ENCODE results near the gene RGS6.

Gene RGS6

DNA sequence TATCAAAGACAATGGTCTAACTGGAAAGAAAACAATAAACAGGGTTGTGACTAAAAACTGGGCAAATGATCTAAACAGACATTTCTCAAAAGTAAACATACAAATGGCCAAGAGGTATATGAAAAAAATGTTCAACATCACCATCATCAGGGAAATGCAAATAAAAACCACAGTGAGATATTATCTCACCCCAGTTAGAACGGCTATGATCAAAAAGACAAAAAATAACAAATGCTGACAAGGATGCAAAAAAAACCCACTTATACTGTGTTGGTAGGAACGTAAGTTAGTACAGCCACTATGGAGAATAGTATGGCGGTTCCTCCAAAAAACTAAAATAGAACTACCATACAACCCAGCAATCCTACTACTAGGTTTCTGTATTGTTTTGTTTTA is 470.1 kb downstream of the RGS6 start:
- no peak for DNase-seq (ENCODE audit: low spot score)

DNA sequence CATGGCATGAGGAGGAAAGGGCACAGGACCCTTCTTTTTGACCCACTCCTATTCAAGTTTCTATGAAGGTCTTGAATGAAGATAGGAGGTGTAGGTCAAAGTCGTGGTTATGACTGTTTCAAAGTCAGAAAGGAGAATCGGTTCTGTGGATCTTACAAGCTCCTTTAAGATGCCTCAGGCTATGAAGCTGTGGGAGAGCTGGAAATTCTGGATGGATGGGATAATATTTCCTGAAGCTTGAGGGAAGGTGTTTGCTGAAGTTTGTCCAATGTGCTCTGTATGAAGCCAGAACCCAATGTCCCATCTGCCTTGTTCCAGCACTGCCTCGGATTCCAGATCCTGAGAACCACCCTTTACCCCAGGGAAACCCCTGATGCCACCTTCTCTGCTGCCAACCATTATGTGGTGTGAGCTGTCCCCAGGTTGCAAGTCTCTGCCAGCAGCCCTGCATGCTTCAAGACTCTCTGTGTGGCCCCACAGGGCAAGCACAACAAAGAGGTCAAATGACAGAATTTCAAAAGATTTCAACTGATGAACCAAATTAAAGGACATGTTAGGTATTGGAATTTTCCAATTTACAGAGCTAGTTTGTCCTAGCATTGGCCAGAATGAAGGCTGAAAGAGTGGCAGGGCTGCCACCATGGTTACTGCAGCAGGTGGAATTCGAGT is 472.0 kb downstream of the RGS6 start:
- no peak for DNase-seq (ENCODE audit: low spot score)

DNA sequence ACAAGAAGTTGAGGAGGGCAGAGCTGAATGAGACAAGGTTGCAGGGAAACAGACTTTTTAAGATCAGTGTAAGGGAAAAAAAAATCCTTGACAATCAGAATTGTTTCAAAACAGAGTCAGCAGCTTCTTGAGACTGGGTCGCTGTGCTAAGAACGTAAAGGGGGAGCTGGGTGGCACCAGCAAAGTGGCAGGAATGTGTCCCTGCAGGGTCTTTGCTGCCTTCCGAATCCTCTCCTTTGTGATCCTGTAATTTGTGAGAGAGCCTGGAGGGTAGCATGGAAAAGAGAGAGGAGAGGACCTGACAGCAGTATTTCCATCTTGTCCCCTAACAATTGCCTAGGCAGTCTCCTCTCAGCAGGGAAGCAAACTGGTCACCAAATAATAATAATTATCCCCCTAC is 472.8 kb downstream of the RGS6 start:
- no peak for DNase-seq (ENCODE audit: low spot score)

DNA sequence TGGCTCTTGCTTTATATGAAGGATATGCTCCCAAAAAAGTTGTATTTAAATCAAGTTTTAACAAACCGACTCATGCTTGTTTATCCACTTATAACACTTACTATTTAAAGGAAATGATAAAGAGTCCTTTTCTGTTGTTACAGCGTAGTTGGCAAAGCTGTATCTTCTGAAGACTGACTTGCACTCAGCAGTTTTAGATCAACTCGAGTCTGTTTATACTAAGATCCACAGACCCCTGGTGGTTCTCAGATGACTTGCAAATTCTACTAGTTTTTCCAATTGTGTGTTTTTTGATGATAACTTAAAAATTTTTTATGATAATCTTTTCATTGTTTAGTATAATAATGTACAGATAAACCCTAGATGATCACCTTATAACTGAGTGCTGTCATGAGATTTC is 475.8 kb downstream of the RGS6 start:
- DNase-seq (ENCODE audit: low spot score), result no peak

DNA sequence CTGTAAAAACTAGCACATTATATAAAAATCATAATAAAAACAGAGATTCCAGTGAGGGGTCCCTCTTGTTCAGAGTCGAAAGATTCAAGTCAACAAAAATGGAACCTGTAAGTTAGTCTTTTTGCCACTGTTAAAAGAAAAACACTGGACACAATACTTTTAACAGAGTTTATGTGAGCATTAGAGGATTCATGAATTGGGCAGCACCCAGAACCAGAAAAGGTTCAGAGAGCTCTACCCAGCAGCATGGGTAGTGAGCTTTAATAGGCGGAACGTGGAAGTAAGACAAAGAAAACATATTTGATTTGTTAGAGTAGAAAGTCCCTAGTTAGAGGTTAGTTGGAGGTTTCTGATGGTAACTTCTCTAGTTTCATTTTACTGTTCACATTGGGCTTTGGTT is 476.8 kb downstream of the RGS6 start:
- DNase-seq (ENCODE audit: low spot score), result no peak

DNA sequence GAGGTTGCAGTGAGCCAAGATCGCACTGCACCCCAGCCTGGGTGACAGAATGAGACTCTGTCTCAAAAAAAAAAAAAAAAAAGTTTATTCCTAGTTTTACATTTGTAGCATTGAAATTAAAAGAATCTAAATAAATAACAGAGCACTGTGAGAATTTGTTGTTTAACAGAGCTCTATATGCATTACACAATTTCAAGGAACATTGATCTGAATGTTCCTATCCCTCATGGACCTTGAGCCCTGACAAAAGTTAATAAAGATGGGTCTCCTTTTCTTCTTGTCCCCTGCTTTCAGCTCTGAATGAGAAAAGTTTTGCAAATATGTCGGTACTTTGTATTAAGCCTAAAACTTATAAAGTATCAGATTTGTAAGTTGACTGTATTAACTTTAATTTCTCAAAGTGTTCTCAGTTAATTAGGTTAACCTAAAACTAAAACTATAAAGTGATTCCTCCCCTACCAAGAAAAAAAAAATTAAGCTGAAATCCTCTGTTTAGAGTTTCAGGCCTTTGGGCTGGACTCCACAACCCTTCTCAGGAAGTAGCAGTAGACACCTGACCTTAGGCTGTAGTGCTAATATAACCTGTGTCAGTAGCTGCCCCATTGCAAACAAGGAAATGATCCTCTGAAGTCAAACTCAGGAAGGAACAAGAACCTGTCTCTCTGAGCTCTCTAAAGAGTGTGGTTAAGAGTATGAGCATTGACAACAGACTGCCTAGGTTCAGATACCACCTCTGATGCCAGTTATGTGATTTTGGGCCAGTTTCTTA is 484.0 kb downstream of the RGS6 start:
- no peak for DNase-seq (ENCODE audit: low spot score)

DNA sequence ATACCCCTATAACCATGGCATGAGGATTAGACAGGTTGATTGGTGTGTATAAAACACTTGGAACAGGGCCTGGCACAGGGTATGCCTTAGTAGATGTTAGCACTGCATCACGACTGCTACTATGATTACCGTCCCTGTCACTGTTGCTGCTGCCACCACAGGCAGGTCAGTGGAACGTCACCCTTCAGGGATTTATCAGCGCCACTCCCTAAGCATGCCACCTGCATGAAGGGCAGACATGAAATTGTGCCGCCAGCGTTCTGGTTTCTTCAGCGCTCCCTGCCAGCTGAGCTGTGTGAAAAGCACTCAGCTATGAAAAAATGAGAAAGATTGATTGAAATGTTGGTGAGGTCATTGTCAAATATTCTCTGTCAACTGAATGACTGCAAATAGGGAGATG is 484.7 kb downstream of the RGS6 start:
- no peak for DNase-seq (ENCODE audit: low spot score)

DNA sequence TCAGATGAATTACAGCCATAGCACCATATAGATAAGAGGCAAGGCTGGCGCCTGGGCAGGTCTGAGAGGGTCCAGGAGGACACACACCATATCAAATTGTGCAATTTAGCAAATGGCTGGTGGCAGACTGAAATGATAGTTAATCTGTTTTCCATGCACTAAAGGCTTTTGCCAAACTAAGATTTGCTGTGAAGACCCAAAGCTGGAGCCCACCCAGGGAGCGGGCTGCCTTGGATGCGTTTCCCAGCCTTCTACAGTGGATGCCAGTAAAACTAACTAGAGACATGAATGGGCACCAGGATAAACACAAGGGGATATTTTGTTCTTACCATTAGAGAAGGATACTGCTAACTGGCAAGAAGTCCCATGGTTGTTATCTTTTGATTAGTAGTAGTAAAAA is 486.6 kb downstream of the RGS6 start:
- no peak for DNase-seq (ENCODE audit: low spot score)

DNA sequence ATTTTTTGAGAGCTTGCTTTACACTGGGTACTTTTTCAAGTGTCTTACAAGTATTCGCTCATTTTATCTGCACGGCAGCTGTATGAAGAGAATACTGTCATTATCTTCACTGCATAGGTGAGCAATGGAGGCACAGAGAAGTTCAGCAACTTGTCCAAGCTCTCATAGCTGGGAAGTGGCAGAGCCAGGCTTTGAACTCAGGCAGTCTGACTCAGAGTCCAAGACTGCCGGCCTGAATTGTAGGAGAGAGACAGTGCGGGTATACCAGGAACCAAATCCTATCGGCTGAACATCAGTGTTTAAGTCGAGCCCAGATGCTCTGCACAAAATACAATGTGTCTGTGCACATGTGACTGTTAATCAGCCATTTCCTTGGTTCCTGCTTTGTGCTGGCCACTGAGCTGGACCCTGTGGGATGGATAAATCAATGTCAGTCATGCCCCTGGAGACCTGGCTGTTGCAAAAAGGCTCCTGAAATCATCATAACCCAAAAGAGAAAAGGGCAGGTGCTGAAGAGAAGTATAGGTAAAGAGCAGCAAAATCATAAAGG is 487.1 kb downstream of the RGS6 start:
- no peak for DNase-seq (ENCODE audit: low spot score)

DNA sequence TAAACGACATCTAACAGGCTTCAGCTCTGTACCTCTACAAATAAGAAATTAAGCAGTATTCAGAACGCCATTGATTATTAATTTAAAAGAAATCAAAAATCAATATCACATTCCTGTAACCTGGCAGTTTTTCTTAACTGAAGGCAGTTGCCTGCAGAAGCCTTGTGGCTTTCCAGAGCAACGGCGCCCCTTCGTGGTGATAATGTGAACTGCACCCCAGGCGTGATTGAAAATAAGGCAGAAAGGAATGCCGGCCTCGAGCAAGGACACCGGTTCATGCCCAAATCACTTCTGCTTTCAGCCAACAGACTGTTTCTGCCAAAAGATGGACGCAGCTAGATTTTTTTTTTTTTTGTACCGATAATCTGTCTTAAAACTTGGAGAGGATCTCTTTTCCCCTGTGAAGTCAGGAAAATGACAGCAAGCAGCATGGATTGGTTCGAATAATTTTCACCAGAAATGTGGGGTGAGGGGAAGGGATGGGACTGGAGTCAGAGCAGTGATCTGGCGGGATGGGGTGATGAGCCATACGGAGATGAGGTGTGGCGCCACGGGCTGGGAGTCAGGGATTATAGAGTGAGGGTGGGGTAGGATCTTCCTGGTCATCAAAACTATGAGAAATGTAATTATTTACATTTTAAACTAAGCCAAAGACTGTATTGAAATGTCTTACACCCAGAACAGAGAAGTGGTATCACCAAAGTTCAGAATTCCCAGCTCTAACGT is 488.7 kb downstream of the RGS6 start:
- peak; percentile 63 for DNase-seq (ENCODE audit: low spot score)

DNA sequence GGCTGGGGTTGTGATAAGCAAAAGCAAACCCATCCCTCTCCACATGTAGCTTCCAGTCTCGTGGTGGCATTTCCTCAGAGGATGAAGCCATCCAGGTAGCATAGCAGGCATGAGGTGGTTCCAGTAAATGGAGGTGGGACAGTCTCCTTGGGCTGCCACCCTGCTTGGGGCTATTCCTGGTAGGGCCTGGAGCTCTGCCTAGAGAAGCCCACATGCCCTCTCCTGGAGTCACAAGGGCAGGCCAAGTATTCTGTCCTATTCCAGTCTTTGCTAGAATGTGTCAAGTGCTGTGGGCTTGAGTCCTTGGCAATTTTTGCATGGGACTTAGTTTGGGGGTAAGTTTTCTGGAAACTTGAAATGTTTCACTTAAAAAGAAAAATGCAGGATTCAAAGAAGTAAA is 491.7 kb downstream of the RGS6 start:
- DNase-seq (ENCODE audit: low spot score), result no peak

DNA sequence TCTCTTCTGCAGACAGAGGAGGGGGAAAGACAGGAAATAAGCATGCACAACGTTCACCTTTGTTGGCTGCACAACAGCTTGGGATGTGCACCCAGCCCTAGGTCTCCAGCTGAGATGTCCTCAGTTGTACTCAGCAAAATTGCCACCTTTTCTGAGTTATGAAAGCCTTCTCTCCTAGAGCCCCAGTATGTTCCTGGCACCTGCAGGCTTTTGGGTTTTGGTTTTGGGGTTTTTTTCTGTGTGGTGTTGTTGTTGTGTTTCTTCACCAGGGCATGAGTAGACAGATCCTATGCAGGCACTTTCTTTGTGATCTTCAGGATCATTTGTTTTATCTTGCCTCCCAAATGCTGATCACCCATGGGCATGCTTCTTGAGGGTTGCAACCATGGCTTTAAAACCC is 498.2 kb downstream of the RGS6 start:
- DNase-seq (ENCODE audit: low spot score), result no peak

DNA sequence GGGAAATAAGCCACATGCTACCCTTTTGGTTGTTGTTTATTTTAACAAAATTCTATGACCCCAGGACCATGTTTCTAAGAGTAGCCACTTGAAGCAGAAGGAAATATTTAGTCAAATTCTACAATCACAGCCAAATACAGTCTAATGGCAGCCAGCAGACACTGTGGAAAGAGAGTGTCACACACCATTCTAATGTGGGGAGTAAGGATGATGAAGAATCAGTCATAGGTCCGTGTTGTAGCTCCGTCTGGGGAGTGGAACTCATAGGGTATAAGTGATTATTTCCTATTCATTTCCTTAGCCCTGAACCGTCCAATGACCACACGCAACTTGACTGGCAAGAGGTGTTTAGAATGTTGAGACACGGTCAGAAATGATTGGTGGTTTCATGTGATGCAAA is 500.5 kb downstream of the RGS6 start:
- no peak for DNase-seq (ENCODE audit: low spot score)

DNA sequence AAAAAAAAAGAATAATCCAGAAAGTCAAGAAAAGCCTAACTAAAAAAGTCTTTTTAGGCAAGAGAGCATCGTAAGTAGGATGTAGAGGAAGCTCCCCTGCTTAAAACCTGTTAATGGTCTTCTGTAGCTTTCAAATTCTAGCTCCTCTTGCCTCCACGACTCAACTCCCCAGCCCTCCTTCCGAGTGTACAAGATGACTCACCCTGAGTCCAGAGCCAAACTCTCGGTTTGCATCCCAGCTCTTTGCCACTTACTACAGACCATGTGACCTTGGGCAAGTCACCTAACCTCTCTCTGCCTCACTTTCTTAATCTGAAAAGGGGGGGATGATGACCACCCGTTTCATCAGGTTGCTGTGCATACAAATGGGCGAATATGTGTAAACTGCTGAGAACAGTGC is 501.3 kb downstream of the RGS6 start:
- DNase-seq (ENCODE audit: low spot score), result no peak

DNA sequence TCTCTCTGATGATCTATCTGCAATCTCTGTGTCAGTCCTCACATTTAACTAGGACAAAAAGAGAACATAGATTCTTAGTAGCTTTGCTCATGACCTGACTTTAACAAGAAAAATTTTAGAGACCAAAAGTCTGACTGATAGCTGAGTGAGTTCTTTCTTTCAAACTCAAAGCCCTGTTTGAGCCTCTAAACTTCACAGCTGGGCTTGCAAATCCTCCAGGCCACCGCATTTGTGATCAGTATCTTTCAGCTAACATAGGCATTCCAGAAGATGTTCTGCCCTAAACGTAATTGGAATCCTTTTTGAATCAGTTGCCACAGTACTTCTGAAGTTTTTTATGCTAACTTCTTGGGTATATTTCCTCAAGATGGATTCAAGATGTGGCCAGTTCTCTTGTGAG is 502.6 kb downstream of the RGS6 start:
- DNase-seq (ENCODE audit: low spot score), result no peak

DNA sequence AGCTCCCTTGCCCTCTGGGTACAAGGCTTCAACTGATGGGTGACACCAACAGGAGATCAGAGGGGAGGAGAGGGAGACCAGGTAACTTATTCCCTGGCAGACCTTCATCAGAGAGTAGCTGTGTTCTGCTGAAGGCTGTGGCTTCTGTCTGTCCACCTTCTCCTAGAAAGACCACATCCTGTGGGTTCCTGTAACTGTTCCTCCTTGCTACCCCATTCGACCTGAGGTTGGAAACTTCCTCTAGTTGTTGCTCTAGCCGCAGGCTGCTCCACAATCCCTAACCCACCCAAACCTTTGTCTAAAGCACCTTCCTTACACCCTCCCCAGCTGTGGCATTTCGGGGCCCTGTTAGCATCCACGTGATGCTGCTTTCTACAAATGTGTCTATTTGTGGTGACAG is 507.5 kb downstream of the RGS6 start:
- no peak for DNase-seq (ENCODE audit: low spot score)

DNA sequence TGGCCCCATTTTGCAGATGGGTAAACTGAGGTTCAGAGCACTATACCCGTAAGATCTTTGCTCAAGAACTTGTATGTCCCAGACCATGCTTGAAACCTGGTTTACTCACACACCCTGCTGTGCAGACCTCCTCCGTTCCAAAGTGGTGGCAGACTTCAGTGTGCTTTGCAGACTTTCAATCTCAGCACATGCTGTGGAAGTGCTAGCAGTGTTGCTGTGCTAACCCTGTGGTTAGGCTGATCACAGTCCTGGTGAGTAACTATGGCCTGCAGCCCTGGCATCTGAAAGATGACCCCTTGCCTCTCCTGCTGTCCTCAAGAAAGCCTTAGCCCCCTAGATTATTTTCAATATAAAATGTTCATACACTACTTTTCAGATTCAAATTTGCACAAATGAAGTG is 511.0 kb downstream of the RGS6 start:
- no peak for DNase-seq (ENCODE audit: low spot score)

DNA sequence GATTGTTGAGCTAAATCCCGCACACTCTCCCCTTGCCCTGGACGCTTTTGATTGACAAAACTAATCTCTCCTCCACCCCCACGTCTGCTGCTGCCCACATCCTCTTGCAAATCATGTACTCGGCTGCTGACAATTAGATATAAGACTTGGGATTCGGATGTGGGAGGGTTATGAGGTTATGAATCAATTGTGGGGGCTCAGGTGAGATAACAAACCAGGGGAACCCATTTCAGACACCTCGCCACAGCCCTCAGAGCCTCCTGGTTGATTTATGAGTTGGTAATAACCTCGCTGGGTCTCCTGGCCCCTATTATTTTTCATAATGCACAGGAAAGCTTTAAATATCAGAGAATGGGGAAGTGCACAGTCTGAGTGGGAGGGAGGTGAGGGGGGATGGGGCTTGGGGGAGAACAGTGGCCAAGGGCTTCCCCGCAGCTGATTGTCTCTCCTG is 511.8 kb downstream of the RGS6 start:
- DNase-seq (ENCODE audit: low spot score), result no peak

DNA sequence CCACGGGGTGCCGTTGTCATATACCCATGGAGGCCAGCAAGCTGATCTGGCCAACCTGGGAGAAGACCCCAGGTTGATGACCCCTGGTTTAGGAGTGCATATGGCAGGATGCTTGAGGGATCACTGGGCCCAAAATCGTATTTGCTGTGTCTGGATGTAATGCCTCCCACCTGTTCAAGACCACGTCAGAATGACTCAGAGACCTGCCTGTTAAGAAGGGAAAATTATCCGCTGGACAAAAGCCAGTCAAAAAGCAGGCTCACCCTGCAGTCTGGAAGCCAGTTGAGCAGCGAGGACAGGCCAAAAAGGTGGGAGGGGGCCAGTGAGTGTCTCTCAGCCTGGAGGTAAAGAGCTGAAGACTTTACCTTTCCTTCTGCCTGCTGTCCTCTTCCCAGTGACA is 512.5 kb downstream of the RGS6 start:
- no peak for DNase-seq (ENCODE audit: low spot score)

DNA sequence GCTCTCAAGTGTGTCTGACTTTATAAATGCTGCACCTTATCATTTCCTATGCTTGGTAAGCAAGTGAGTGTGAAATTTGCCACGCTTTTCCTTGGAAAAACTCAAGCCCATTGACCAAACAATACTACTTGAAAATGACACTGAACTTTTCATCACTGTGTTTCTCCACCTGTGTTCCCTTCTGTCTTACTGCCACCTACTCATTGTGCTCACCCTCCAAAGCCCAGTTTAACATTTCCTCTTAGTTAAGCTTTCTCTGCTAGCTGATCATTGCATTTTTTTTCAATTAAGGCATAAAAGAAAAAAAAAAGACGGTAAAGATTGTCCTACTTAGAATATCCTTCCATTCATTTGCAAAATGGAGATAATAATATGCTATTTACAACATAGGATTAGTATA is 516.0 kb downstream of the RGS6 start:
- no peak for DNase-seq (ENCODE audit: low spot score)

DNA sequence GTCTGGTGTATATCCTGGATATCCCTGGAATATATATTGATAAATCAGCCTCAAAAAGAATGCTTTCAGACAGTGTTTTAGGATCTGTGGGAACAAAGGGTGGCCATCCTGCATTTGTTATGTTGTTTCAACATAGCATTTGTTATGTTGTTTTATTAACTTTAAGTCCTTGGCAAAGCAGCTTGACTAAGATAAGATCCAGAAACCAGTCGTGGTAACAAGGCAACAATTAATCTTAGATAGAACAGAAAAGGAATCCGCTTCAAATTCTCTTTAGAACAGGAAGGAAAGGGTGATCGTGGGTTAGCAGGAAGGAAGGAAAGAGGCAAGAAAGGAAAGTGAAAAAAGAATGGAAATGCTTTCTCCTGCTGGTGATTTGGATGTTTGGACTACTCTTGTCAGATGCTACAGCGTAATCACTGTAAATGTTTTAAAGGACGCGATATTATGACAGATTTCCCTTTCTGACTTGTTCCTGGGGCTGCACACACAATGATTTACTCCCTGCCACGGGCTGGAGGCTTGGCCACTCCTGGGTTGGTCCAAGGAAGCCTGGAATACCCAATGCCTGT is 518.3 kb downstream of the RGS6 start:
- no peak for DNase-seq (ENCODE audit: low spot score)
